GM12875 (cell line): ENCODE data around the gene TTLL4.
A peak's percentile ranks its signal among the peaks of the same experiment; 100 is the strongest.
"Not testable (repeated sequence)": the region's sequence is repeated elsewhere in the genome, so short reads cannot be mapped to it uniquely, and the experiment has no call there.

Source experiments
- H3K4me3 ChIP-seq: one replicate; pipeline ENCODE4 v1.5.1; 2011; ENCODE audit warnings: low read depth, low read length, control low read depth
- TF ChIP-seq, protein P1 (sequence below): IDR thresholded peaks from 2 replicates; pipeline ENCODE4 v1.5.1; 2011; ENCODE audit warnings: low read depth, mild to moderate bottlenecking, control low read depth, inconsistent platforms, low read length, moderate library complexity, borderline replicate concordance; ENCODE audit not compliant: insufficient read depth

The TTLL4 gene

GRCh38 chr2:218671654-218672566 lies 38.7 kb upstream of the TTLL4 start, which contains the start of the genes RNF25 and STK36:
Gene RNF25, minus strand, starts transcription at chr2:218672002. Its CDS starts 32 bp downstream, at chr2:218671970.
Gene STK36, plus strand, starts transcription at chr2:218672086. Its CDS starts 744 bp downstream, at chr2:218672830.
- peak within 1 kb of the TSS; percentile 65 for H3K4me3 ChIP-seq
- TF ChIP-seq, protein P1, sequence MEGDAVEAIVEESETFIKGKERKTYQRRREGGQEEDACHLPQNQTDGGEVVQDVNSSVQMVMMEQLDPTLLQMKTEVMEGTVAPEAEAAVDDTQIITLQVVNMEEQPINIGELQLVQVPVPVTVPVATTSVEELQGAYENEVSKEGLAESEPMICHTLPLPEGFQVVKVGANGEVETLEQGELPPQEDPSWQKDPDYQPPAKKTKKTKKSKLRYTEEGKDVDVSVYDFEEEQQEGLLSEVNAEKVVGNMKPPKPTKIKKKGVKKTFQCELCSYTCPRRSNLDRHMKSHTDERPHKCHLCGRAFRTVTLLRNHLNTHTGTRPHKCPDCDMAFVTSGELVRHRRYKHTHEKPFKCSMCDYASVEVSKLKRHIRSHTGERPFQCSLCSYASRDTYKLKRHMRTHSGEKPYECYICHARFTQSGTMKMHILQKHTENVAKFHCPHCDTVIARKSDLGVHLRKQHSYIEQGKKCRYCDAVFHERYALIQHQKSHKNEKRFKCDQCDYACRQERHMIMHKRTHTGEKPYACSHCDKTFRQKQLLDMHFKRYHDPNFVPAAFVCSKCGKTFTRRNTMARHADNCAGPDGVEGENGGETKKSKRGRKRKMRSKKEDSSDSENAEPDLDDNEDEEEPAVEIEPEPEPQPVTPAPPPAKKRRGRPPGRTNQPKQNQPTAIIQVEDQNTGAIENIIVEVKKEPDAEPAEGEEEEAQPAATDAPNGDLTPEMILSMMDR: no peak

DNA sequence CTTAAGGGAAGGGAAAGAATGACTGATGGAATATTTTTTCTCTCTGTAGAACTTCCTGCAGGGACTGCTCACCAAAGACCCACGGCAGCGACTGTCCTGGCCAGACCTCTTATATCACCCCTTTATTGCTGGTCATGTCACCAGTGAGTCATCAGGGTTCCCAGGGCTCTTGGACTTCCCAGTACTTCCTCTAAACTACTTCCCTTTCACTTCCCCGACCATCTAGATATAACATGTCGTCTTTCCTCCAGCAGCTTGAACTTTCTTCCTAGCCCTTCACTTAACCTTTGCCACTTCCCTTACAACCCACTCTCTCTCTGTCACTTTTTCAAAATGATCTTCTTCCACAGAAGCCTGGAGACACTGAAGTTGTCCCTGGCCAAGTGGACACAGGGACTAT lies 31.5 kb upstream of the TTLL4 start:
- TF ChIP-seq, protein P1: no peak
- no peak overlapping the region for H3K4me3 ChIP-seq

DNA sequence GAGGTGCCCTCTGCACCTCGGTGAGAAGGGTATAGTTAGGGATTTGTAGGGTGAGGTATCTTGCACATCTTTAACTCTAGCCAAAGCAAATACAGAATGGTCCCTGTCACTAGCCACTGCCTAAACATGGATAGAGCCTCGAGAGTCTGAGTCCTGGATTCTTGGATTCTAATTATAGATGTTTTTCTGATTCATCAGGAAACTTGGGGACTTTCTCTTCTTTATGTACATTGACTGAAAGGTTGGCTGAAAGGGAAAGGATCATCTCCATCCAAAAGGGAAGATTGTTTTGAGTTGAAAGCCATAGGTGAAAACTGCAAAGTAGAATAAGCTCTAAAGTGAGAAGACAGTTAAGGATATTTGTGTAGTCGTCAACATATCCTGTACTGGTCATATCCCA lies 30.6 kb upstream of the TTLL4 start:
- no peak overlapping the region for H3K4me3 ChIP-seq
- TF ChIP-seq, protein P1: no peak

DNA sequence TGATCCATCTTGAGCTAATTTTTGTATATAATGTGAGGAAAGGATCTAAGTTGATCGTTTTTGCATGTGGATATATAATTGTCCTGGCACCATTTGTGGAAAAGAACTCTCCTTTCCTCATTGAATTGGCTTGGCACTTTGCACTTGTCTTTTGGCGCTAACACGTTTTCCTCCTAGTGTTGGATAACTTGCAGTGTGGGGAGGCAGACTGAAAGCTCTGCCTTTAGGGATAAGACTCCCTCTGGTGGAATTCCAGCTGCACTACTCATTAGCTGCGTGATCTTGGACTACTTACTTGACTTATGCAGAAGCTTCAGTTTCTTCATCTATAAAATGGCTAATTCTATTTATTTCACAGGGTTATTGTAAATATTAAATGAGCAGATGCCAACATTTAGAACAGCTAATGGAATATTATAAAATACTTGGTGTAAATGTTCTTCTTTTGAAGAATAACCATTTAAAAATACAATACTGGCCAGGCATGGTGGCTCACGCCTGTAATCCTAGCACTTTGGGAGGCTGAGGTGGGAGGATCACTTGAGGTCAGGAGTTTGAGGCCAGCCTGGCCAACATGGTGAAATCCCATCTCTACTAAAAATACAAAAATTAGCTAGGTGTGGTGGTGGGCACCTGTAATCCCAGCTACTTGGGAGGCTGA lies 23.1 kb upstream of the TTLL4 start:
- H3K4me3 ChIP-seq: not testable (repeated sequence)
- TF ChIP-seq, protein P1: peak; percentile 73

- TF ChIP-seq, protein P1: no peak
- H3K4me3 ChIP-seq: no peak overlapping the region
Measured at GRCh38 chr2:218691234-218691633, 19.4 kb upstream of the TTLL4 start.

DNA sequence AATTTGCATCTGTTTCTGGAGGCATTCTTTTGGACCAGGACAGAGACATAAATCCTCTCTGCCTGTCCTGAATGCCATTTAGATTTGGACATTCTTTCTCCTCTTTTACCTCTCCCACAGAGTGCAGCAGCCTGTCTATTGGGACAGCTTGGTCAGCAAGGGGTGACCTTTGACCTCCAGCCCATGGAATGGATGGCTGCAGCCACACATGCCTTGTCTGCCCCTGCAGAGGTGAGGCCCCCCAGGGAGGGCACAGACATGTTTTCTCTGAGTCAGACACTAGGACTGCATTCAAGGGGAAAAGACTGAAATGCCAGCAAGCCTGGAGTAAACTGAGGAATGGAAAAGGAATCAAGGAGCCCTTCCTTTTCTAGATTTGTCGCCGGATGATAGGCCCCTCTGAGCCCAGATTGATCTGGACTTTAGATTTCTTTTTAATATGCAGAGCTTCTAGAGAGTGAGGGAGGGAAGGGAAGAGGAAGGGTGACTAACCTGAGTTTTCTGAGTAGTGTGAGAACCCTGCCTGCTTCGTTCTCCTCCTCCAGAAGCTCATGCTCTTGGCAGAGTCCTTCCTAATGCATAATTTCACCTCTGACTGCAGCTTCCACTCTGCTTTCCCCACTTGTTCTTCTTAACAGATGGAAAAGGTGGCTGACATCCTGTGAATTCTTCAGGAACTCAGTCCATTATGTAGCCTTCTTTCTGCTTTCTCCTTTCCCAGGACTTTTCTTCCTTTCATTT lies 16.1 kb upstream of the TTLL4 start:
- TF ChIP-seq, protein P1: no peak
- no peak overlapping the region for H3K4me3 ChIP-seq
